Body of pancreas (tissue), 4 donors: ENCODE results near the gene GPR35. TPM values are rescaled to one million over a fixed set of nuclear protein-coding genes. Genes with fewer than 3 reads are reported as not detected.

ENCODE experiments used
- ATAC-seq: fragments of 150-250 bp; one replicate; pipeline ENCODE4 v1.9.1; 2016
- DNase-seq, 4 donors: peaks; one replicate each; pipeline ENCODE4 v3.0.0-alpha.2; 2019
- H3K27ac ChIP-seq, 4 donors: fragments of 200-600 bp; sonication (generic); 1 replicate in 3 of 4; 2 replicates in 1 of 4; pipeline versions ENCODE4 v1.5.1 to v1.6.1; 2016 to 2019; ENCODE audit warnings: mild to moderate bottlenecking in 1 of 4, mixed read lengths in 1 of 4, moderate library complexity in 1 of 4
- H3K27me3 ChIP-seq, 2 donors: fragments of 200-600 bp; sonication (generic); one replicate each; pipeline ENCODE4 v1.6.0; 2016; ENCODE audit warnings: mild to moderate bottlenecking in 1 of 2
- H3K36me3 ChIP-seq, 2 donors: fragments of 200-600 bp; sonication (generic); replicated peaks in 1 of 2; 2 replicates each; pipeline ENCODE4 v1.5.1; 2016; ENCODE audit warnings: low read depth in 2 of 2; ENCODE audit not compliant: insufficient read depth in 1 of 2
- H3K4me1 ChIP-seq: fragments of 200-600 bp; sonication (generic); one replicate; pipeline ENCODE4 v1.6.0; 2016
- H3K4me3 ChIP-seq, 2 donors: fragments of 200-600 bp; sonication (generic); 1 replicate in 1 of 2; 2 replicates in 1 of 2; pipeline ENCODE4 v1.5.1; 2016 to 2019
- H3K9me3 ChIP-seq, 3 donors: fragments of 200-600 bp; sonication (generic); 1 replicate in 2 of 3; 2 replicates in 1 of 3; pipeline ENCODE4 v1.5.1; 2016
- POLR2A ChIP-seq, 3 donors: fragments of 450-650 bp; IDR thresholded peaks; one replicate each; pipeline ENCODE4 v1.6.1; 2016; ENCODE audit warnings: antibody characterized with exemption in 3 of 3, mild to moderate bottlenecking in 2 of 3
- WGBS, 2 donors: methylation state at CpG; one replicate each; pipeline ENCODE4 v1.1.5; 2017; 5-methylcytosine and 5-hydroxymethylcytosine counted together
- intact Hi-C: fragments of 100-400 bp; cut with DNase I; formaldehyde crosslinking; loops from one replicate; pipeline ENCODE4 v1.15.1; 2023
- total RNA-seq, 2 donors: library from RNA; depleted of rRNA; stranded (reverse); fragments of >200 nt; gene quantifications; one replicate each; pipeline ENCODE4 v1.1.0, GENCODE V29; 2016
- TF ChIP-seq, protein P1 (sequence below), 7 experiments: fragments of 450-650 bp in 4 of 7; fragments of 200-600 bp in 3 of 7; sonication (generic) in 3 of 7; IDR thresholded peaks; one replicate each; pipeline ENCODE4 v1.5.1; 2016 to 2019; ENCODE audit warnings: antibody characterized with exemption in 7 of 7

GPR35 gene
- total RNA-seq, 2 donors from 2014 or later = 0.33 to 3.4 TPM

DNA sequence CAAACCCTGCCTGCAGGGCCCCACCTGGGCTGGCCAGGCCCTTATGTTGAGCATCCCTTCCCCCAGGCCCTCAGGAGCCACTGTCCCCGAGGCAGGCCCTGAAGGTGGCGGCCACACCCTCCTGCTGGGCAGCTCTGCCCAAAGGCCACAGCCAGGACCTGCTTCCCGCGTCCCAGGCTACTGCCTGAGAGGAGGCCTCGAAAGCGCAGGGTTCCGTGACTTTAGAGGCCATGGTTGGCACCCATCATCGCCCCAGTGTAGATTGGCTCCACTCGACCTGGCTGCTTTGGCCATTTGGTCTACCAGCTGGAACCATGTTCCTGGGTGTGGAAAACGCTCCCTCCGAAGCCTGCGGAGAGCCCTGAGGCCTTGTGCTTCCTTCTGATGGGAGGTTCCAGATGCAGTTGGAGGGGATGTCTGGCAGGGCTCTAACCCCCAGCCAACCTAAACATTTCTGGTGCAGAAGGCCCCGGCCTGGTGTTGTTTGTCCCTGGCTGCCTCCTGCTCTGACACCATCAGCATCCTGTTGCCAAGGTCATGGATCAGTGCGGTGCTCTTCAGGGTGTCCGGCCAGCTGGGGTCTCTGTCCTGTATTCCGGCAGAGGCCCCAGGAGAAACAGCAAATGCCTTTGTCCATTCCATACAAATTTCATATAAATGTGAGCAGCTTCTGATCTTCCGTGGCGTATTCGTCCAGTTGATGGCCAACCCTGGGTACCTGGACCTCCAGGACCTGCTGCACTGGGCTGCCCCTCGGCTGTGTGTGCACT, 24.0 kb upstream of the GPR35 start:
- WGBS, 2 donors = 62 to 88% methylated on average over 5 to 19 of the region's 20 CpGs
- DNase-seq = no peak
- Histone ChIP-seq H3K27me3 (no peaks in the 10 kb centered on the region), H3K27ac (no peak overlapping the region), H3K4me3 (no peak overlapping the region), H3K36me3 (peaks cover 0 to 6% of the 10 kb centered on the region in 2 donors), H3K4me1 (peaks cover 9% of the 10 kb centered on the region), H3K9me3 (no peaks in the 10 kb centered on the region)
- TF ChIP-seq, protein P1, sequence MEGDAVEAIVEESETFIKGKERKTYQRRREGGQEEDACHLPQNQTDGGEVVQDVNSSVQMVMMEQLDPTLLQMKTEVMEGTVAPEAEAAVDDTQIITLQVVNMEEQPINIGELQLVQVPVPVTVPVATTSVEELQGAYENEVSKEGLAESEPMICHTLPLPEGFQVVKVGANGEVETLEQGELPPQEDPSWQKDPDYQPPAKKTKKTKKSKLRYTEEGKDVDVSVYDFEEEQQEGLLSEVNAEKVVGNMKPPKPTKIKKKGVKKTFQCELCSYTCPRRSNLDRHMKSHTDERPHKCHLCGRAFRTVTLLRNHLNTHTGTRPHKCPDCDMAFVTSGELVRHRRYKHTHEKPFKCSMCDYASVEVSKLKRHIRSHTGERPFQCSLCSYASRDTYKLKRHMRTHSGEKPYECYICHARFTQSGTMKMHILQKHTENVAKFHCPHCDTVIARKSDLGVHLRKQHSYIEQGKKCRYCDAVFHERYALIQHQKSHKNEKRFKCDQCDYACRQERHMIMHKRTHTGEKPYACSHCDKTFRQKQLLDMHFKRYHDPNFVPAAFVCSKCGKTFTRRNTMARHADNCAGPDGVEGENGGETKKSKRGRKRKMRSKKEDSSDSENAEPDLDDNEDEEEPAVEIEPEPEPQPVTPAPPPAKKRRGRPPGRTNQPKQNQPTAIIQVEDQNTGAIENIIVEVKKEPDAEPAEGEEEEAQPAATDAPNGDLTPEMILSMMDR (IDR thresholded peaks at IDR 0.05) = no peak
- no peak for TF ChIP-seq POLR2A (IDR thresholded peaks at IDR 0.05)
- intact Hi-C loops = no loop called here
- ATAC-seq = no peak

DNA sequence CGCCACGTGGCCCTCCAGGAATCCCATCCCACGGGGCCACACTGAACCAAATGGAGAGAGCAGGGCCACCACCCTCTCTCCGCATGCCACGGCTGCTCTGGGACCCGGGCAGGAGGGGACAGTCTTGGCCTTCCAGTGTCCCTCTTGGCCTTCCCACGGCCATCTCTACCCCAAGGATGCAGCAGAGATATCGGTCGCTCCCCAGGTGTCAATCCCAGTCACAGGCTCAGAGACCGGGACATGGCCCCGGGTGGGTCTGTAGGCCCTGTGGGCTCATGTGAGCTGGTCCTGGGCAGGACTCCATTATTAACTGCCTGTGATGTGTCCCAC, 23.5 kb upstream of the GPR35 start:
- ATAC-seq = no peak

DNA sequence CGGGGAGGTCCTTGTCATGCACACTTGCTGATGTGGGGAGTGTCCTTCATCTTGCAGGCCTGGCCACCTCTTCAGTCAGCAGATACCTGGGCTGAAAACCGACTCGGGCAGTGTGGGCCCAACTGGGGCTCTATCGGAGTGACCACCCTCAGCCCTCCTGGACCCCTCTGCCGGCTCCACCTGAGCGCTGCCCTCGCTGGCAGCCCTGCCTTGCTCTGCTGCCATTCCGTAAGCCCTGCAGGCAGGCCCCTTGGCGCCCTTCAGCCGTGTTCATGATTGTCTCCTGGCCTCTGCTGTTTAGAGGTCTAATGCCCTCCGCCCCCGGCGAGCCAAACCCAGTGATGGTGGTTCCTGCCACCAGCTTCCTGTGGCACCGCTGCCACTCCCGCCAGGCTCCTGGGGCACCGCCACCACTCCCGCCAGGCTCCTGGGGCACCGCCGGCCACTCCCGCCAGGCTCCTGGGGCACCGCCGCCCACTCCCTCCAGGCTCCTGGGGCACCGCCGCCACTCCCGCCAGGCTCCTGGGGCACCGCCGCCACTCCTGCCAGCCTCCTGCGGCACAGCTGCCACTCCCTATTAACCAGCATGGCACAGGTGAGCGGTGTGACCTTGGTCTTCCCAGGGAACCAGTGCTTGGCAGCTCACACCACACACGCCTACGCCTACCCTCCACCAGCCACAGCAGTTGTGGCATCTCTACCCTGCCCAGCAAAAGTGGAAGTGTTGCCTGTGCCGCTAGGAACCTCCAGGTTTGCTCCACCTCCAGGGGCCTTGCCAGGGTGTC, 22.8 kb upstream of the GPR35 start:
- no peak for ATAC-seq
- H3K27ac ChIP-seq = no peak overlapping the region
- H3K4me3 ChIP-seq = no peak overlapping the region
- intact Hi-C loops = no loop called here
- no peak for DNase-seq
- H3K36me3 ChIP-seq = peaks cover 0 to 6% of the 10 kb centered on the region in 2 donors
- TF ChIP-seq POLR2A (IDR thresholded peaks at IDR 0.05) = no peak
- TF ChIP-seq, protein P1 (IDR thresholded peaks at IDR 0.05) = no peak
- no peaks in the 10 kb centered on the region for H3K9me3 ChIP-seq
- 93 to 94% methylated on average over 23 to 29 of the region's 32 CpGs for WGBS, 2 donors
- no peaks in the 10 kb centered on the region for H3K27me3 ChIP-seq
- peaks cover 9% of the 10 kb centered on the region for H3K4me1 ChIP-seq

More for the DNA sequence above, 23.5 kb upstream of the GPR35 start:
- H3K9me3 ChIP-seq = no peaks in the 10 kb centered on the region
- 95% methylated on average over 11 of the region's 11 CpGs; no CpG with 5 or more reads in 1 of the 2 donors for WGBS, 2 donors
- H3K27me3 ChIP-seq = no peaks in the 10 kb centered on the region
- H3K36me3 ChIP-seq = peaks cover 0 to 6% of the 10 kb centered on the region in 2 donors
- no peak for TF ChIP-seq POLR2A (IDR thresholded peaks at IDR 0.05)
- TF ChIP-seq, protein P1 (IDR thresholded peaks at IDR 0.05) = no peak
- no peak overlapping the region for H3K4me3 ChIP-seq
- intact Hi-C loops = no loop called here
- peaks cover 9% of the 10 kb centered on the region for H3K4me1 ChIP-seq
- no peak for DNase-seq
- H3K27ac ChIP-seq = no peak overlapping the region

DNA sequence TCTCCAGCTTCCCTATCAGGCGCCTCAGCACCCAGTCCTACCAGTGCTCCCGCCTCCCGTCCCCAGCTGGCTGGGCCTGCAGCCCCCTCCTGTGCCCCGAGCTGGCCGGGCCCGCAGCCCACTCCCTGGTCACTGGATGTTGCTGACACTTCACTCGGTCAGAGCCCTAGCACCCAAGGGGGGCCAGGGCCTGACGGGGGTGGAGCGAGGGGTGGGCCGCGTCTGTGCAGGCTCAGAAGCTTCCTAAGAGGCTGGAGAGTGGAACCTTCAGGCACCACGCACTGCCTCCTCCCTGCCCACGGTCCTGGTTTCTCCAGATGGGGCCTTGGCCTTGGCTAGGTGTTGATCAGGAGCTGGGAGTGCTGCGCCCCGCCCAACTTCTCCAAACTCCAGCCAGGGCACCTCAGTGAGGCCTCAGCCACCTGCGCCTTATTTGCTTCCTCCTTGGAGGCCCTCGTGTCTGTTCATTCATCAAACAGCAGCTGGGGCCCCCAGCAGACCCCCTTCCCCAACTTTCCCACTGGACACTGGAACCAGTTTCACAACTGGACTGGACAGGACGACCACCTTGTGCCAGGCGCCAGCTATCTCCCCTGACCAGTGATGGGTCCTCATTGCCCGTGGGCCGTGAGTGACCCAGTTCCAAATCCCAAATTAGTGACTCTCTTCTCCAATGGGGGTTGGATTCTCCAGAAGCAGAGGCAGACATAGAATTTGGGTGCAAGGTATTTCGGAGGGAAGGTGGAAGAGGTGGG, 22.0 kb upstream of the GPR35 start:
- DNase-seq = no peak
- Histone ChIP-seq H3K27me3 (no peaks in the 10 kb centered on the region), H3K9me3 (no peaks in the 10 kb centered on the region), H3K27ac (no peak overlapping the region), H3K4me3 (no peak overlapping the region), H3K36me3 (peaks cover 0 to 5% of the 10 kb centered on the region in 2 donors), H3K4me1 (peaks cover 9% of the 10 kb centered on the region)
- intact Hi-C loops = no loop called here
- TF ChIP-seq POLR2A (IDR thresholded peaks at IDR 0.05) = no peak
- TF ChIP-seq, protein P1 (IDR thresholded peaks at IDR 0.05) = no peak
- no peak for ATAC-seq
- 88 to 90% methylated on average over 10 to 21 of the region's 22 CpGs for WGBS, 2 donors
